NCI-H2227 (cell line): ENCODE measurements around the gene XPO6.
A peak's percentile ranks its signal among the peaks of the same experiment; 100 is the strongest.
"Not testable (repeated sequence)": the region's sequence is repeated elsewhere in the genome, so short reads cannot be mapped to it uniquely, and the experiment has no call there.

Experiments
- DNase-seq: peaks from one replicate; lab custom pipeline; 2025; ENCODE audit not compliant: unreplicated experiment; lab: John Stamatoyannopoulos, UW

XPO6 gene, protein sequence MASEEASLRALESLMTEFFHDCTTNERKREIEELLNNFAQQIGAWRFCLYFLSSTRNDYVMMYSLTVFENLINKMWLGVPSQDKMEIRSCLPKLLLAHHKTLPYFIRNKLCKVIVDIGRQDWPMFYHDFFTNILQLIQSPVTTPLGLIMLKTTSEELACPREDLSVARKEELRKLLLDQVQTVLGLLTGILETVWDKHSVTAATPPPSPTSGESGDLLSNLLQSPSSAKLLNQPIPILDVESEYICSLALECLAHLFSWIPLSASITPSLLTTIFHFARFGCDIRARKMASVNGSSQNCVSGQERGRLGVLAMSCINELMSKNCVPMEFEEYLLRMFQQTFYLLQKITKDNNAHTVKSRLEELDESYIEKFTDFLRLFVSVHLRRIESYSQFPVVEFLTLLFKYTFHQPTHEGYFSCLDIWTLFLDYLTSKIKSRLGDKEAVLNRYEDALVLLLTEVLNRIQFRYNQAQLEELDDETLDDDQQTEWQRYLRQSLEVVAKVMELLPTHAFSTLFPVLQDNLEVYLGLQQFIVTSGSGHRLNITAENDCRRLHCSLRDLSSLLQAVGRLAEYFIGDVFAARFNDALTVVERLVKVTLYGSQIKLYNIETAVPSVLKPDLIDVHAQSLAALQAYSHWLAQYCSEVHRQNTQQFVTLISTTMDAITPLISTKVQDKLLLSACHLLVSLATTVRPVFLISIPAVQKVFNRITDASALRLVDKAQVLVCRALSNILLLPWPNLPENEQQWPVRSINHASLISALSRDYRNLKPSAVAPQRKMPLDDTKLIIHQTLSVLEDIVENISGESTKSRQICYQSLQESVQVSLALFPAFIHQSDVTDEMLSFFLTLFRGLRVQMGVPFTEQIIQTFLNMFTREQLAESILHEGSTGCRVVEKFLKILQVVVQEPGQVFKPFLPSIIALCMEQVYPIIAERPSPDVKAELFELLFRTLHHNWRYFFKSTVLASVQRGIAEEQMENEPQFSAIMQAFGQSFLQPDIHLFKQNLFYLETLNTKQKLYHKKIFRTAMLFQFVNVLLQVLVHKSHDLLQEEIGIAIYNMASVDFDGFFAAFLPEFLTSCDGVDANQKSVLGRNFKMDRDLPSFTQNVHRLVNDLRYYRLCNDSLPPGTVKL

DNA sequence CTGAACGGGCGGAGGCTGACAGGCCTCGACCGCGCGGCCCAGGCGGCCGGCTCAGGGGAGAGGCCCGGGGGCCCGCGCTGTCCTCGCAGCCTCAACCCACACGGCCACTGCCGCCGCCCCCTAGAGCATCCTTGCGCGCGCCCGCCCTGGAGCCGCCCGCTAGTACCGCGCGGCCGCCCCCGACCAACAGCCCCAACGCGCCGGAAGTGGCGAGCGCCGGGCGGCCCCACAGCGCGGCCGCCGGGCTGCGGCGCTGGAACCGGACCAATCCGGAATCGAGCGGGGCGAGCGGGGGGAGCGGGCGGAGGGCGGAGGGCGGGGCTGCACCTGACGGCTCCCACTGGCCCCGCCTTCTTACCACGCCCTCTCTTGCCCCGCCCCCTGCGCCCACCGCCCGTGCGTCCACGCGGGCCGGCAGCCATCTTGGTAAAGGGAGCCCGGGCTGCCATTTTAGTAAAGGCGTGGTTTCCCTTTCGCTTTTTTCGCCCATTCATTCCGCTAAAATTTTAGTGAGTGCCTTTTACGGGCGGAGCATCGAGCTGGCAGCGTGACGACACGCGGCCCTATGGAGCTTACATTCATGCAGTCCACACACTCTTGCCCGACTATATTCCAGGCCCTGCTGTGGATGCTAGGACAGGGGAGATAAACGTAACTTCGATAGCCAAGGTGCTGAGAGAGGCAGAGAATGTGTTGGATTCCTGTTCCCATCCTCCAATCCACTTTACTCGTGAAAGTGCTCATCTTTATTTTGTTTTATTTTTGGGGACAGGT lies at the start of gene XPO6:
TSS of gene XPO6 (minus strand) at position 208 of the 774 bp plus-strand sequence. CDS start 597 bp downstream, outside the sequence.
- peak; percentile 98 for DNase-seq

DNA sequence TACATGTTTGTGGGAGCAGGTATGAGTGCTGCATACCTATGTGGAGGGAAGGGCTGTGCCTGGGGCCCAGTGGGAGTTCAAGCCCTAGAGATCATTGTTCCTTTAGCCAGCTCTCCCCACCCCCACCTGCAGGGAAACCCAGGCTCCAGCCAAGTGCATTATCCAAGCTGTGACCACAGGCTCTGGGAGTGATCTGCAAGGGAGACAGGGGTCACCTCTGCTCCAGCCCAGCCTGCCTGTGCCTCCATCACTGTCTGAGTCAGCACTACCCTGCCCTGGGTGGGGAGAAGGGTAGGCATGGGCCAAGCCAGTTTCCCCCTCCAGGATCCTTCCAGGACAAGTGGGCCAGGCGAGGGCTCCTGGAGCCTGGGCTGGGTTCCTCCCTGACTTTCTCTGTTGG lies 48.4 kb upstream of the XPO6 start:
- no peak for DNase-seq

DNA sequence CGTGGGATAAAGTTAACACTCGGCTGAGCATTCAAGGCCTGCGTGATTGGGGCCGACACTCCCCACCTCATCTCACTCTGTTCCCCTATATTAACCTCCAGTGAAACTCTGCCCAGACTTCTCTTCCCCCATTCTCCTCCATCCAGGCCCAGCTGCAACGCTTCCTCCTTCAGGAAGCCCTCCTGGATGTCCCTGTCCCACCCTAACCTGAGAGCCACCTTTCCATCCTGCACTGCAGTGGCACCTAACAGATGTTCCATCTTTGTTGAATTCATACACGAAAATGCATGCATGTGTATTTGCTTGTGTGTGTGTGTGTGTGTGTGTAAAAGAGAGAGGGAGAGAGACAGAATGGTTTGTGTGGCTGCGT lies 48.0 kb upstream of the XPO6 start:
- DNase-seq = no peak

DNA sequence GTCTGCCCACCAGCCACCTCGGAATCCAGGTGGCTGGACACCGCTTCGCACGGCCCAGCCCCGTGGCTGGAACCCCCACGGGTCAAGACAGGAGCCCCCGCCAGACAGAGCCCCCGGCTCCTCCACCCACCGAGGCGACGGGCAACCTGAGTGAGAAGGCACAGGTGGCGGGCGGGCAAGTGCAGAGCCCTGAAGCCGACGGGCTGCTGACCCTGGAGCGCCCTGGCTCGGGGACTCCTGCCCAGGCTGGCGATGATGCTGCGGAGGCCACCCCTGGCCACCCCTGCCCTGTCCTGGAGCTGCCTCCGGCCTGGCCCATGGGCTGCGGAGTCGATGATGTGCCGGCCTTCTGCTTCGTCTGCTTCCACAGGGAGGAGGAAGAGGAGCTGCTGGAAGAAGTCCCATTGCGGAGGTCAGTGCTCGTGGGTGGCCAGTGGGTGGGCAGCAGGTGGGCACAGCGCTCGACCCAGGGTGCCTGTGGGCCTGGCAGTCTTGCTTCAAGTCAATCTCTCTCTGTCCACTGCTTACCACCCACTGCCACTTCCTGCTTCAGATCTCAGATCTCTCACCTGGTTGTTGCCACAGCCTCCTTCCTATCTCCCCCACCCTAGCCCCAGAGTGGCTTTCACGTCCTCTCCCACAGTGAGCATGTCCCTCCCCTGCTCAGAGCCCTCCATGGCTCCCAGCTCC lies 47.5 kb upstream of the XPO6 start:
- DNase-seq = no peak

DNA sequence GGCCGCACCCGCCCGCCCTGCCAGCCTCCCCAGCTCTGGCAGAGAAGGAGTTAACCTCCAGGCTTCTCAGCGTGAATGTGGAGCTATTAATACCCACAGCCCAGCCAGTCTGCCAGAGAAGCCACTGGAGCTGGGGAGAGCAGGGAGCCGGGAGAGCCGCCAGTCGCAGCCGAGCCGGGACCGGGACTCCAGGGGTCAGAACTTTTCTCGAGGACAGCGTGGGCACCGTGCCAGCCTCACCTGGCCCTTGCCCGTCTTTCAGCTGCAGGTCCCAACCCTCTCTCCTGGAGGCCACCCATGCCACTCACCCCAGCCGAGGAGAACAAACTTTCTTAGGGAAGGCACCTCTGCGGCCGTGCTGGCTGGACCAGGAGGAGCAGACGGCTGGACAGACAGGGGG lies 46.8 kb upstream of the XPO6 start:
- peak; percentile 67 for DNase-seq

DNA sequence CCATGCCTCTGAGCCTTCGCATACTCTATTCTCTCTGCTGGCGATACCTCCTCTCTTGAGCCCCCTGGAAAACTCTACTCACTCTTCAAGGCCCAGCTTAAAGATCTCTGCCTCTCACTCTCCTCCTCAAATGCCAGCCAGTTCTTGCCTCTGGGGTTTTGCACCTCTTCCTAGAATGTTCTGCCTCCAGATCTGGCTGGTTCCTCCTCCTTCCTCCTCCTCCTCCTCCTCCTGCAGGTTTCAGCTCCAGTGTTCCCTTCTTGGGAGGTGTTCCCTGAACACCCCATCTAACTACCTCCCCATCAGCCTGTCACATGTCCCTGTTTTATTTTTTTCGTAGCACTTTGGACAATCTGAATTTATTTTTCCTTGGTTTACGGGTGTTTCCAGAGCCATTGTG lies 45.5 kb upstream of the XPO6 start:
- no peak for DNase-seq

DNA sequence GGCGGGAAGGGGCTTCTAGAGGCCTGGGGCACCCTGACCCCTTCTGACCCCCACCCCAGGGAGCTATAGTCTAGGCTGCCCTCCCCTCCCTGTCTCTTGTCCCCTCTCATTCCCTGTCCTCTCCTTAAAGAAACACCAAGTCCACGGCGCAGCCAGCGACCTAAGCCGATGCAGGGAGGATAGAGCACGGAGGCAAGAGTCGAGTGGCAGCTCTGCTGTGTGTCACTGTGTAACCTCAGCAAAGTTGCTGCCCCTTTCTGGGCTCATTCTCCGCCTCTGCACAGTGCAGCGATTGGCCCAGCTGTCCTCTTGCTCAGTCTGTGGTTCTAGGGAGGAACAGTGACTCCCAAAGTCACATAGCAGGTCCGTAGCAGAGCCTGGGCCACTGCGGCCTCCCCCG lies 44.1 kb upstream of the XPO6 start:
- no peak for DNase-seq

DNA sequence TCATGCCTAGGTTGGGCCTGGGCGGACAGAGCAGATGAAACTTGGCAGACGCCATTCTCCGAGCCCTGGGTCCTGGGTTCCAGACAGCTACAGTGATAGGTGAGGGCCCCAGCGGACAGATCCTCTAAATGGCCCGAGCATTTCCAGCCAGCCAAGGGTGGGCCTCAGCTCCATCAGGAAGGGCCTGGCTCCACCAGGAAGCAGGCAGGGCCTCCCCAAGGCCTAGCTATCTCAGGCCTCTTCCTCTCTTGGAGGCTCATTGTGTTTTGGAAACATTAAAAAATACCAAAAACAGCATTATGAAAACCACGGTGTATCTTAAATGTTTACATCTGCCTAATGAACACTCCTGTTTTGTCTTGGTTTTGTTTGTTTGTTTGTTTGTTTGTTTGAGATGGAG lies 42.4 kb upstream of the XPO6 start:
- no peak for DNase-seq

DNA sequence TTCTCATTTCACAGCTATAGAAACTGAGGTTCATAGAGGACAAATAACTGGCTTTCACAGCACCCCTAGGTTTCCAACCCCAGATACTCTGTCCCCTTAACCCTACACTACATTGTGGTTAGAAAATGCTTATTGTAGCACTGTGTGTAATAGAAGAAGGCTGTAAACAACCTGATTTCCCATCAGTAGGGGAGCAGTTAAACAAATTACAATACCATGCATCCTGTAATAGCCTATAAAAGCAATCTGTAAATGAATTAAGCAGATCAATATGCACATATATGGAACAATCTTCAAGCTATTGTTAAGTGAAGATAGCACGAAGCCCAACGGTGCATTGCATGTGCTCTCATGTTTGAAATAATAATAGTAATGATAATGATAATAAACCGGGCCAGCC lies 39.2 kb upstream of the XPO6 start:
- DNase-seq = no peak

DNA sequence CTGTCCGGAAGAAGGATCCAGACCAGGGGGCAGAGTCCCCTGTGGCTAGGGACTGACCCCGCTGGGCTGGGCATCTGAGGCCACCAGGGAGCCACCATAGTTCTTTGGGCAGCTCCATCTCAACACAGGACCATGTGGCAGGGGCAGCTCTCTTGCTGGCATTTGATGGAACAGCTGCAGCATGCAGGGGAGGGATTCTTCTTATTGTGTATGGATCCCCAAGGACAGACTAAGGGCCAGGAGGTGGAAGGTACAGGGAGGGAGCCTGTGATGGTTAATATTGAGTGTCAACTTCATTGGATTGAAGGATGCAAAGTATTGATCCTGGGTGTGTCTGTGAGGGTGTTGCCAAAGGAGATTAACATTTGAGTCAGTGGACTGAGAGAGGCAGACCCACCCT lies 37.7 kb upstream of the XPO6 start:
- not testable (repeated sequence) for DNase-seq

DNA sequence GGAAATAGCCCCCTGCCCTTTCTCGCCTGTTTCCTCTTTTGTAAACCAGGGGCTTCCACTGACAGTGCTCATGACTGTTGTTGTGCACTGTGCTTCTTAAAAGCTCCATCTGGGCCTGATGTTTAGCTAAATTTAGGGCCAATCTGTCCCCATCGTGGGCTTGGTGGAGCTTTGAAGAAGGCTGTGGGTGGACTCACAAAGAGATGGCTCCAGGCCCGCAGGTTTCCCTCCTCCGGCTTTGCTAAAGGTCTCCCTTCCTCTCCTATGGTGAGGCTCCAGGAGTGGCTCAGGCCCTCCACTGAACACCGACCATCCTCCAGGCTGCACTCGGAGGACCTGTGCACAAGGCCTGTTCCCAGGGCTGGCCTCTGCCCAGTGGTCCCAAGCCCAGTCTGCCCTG lies 30.2 kb upstream of the XPO6 start:
- no peak for DNase-seq

DNA sequence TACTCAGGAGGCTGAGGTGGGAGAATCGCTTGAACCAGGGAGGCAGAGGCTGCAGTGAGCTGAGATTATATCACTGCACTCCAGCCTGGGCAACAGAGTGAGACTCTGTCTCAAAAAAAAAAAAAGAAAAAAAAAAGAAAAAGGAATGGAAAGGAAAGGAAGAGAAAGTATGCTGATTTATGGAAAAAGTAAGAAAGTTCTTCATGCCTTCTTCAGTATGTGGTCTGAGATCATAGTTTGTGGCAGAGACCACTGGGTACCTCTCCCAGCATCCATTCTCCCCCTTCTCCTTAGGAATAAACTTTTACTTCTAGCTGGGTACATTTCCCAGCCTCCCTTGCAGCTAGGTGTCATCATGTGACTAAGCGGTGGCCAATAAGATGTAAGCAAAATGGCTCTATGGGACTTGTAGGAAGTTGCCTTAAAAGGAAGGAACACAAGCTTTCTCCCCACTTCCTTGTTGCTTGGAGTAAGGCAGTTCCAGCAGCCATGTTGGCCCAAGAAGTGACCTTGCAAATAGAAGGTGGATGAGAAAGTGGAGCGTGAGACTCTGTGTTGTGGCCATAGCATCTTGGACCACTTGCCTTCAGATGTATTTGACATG lies 26.1 kb upstream of the XPO6 start:
- no peak for DNase-seq

DNA sequence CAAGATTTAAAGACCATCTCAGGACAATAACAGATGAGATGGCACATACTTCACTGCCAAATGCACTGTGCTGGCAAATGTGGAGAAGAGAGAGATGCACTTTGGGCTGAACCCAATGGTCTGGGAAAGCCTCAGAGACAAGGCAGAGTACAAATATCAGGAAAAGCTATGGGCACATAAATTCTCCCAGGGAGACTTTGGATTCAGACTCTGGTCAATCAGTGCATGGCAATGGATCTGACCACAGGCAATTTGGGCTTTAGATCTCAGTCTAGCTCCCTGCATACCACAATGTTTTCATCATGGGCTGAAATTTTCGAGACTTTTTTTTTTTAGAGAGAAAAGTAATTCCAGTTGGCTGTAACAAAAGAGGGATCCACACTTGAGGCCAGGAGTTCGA lies 20.0 kb upstream of the XPO6 start:
- DNase-seq = no peak

DNA sequence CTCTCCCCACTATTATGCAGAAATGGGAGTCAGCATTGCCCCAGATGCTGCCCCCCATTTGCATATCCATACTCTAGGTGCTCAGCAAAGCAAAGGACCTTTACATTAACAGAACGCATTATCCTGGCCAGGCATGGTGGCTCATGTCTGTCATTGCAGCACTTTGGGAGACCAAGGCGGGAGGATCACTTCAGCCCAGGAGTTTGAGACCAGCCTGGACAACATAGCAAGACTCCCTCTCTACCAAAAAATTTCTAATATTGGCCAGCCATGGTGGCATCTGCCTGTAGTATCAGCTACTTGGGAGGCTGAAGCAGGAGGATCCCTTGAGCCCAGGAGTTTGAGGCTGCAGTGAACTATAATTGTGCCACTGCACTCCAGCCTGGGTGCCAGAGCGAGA lies 12.1 kb upstream of the XPO6 start:
- not testable (repeated sequence) for DNase-seq

DNA sequence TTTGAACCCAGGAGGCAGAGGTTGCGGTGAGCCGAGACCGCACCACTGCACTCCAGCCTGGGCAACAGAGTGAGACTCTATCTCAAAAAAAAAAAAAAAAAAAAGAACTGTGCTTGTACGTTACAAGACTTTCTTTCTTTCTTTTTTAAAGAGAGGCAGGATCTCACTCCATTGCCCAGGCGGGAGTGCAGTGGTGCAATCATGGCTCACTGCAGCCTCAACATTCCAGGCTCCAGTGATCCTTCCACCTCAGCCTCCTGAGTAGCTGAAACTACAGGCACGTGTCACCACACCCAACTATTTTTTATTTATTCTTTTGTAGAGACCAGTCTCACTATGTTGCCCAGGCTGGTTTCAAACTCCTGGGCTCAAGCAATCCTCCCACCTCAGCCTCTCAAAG lies 8.0 kb upstream of the XPO6 start:
- not testable (repeated sequence) for DNase-seq

DNA sequence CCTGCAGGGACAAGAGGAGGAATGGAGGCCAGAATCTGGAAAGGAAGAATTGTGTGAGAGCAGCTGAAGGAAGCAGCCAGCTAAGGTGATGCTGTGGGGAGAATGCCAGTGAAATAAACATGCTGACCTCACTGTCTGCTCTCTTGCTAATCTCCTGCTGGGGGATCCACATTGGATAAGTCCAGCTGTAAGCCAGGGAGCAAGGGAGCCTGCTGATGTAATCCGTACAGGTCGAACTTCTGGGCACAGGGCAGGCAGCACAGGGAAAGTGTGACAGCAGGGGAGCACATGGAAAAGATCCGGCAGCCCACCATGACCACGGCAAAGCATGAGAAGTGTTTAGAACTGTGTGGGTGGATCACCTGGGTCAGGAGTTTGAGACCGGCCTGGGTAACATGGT lies 7.5 kb upstream of the XPO6 start:
- no peak for DNase-seq

DNA sequence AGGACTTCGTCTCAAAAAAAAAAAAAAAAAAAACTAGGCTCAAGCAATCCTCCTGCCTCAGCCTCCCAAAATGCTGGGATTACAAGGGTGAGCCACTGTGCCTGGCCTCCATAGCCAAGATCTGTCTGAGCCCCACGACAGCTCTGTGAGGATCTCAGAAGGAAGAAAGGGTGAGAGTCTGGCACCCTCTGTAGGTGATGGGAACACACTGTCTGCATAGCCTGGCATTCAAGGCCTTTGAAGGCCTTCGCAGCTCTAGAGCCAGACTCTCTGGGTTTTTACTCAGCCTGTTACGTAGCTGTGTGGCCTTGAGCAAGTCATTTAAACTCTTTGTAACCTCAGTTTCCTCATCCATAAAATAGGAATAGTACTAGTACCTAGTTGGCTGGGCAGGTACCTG lies 6.3 kb upstream of the XPO6 start:
- DNase-seq = no peak

DNA sequence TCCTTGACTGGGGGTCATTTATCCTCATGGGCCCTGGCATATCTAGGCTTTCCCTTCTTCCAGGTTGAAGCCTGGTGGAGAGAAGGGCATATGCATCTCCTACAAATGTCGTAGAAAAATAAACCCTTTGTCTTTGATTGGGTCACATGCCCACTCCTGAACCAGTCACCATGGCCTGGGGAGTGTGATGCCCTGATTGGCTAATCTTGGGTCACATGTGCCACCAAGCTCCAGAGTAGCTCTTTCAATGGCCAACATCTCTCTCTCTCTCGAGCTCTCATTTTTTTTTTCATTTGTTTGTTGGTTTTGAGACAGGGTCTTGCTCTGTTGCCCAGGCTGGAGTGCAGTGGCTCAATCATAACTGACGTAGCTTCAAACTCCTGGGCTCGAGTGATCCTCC lies 5.6 kb upstream of the XPO6 start:
- no peak for DNase-seq

DNA sequence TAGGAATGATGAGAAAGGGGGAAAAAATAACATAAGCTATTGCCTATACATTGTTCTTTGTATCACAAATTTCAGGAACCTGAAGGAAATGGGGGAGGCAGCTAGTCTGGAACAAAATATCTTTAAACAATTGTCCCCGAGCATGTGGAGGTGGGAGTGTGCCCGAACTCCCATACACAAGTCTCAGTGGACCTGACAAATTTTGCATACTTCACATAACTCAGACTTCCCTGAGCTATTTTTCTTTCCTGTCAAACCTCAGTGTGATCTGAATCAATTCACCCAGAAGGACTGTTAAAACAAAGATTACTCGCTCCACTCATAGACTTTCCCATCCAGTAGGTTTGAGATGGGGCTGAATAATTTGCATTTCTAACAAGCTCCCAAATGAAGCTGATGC lies 1.6 kb upstream of the XPO6 start:
- no peak for DNase-seq

DNA sequence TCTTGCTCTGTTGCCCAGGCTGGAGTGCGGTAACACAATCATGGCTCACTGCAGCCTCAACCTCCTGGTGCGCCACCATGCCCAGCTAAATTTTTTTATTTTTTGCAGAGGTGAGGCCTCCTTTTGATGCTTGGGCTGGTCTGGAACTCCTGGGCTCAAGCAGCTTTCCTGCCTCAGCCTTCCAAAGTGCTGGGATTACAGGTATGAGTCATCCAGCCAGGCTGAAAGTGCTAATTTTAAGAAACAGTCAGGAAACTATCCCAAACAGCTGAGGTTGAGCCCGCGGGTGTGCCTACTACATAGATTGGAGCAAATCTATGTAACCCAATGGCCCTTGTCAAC lies 738 bp upstream of the XPO6 start:
- peak; percentile 52 for DNase-seq
